ENCODE data around the gene TMPRSS12. TPM values are rescaled to one million over a fixed set of nuclear protein-coding genes. Genes with fewer than 3 reads are reported as not detected.
A peak's percentile ranks its signal among the peaks of the same experiment; 100 is the strongest.
"Not testable (repeated sequence)": the region's sequence is repeated elsewhere in the genome, so short reads cannot be mapped to it uniquely, and the experiment has no call there.

Gene TMPRSS12, protein sequence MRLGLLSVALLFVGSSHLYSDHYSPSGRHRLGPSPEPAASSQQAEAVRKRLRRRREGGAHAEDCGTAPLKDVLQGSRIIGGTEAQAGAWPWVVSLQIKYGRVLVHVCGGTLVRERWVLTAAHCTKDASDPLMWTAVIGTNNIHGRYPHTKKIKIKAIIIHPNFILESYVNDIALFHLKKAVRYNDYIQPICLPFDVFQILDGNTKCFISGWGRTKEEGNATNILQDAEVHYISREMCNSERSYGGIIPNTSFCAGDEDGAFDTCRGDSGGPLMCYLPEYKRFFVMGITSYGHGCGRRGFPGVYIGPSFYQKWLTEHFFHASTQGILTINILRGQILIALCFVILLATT
- total RNA-seq (2014; rRNA removed; shearing (Covaris generic)): not detected in 2 replicates
- polyA plus RNA-seq (2014; cell fraction: nucleus; rRNA removed): not detected in 2 replicates

DNA sequence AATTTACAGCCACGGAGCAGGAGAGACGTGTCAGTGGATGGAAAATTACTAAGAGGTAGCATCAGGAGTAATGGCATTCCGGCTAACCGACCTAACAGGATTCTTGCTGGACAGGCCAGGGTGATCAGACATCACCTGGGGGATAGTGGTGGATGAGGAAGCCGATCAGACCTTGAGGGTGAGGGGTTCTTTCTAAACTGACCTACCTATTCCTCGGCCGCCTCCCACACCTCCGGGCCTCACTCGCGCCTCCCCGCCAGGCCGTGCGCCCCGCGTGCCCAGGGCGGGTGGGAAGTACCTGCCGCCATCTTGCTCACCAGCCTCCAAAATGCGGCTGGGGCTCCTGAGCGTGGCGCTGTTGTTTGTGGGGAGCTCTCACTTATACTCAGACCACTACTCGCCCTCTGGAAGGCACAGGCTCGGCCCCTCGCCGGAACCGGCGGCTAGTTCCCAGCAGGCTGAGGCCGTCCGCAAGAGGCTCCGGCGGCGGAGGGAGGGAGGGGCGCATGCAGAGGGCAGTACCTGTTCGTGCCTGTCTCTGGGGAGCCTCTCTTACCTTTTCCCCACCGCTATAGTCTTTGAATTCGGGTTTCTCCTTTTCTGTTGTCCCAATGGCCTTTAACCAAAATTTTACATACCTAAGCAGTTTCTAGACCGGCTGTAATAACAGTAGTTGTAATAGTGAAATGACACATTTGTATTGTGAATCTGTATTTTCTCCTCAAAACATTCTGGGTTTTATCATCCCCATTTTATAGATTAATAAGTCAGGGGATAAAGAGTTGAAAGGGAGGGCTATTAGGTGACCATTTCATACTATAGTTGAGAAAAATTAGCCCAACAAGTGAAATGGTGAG, at the start of gene TMPRSS12:
TMPRSS12 (plus strand) TSS at position 290 of the 857 bp plus-strand sequence; CDS start at position 329, 39 bp downstream.
- DNase-seq (ENCODE audit: extremely low read depth, low read depth): no peak

DNA sequence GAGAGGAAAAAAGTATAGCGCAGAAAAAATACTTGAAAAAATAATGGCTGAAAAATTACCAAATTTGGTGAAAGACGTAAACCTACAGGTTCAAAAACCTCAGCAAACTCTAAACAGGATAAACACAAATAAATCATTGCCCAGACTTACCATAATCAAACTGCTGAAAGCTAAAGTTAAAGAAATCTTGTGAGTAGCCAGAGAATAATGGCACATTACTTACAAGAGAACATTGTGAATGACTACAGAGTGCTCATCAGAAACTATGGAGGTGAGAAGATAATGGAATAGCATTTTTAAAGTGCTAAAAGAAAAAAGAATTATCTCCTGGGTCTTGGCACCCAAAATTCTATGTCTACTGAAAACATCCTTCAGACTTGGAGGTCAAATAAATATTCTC, 42.8 kb upstream of the TMPRSS12 start:
- no peak for DNase-seq (ENCODE audit: extremely low read depth, low read depth)

DNA sequence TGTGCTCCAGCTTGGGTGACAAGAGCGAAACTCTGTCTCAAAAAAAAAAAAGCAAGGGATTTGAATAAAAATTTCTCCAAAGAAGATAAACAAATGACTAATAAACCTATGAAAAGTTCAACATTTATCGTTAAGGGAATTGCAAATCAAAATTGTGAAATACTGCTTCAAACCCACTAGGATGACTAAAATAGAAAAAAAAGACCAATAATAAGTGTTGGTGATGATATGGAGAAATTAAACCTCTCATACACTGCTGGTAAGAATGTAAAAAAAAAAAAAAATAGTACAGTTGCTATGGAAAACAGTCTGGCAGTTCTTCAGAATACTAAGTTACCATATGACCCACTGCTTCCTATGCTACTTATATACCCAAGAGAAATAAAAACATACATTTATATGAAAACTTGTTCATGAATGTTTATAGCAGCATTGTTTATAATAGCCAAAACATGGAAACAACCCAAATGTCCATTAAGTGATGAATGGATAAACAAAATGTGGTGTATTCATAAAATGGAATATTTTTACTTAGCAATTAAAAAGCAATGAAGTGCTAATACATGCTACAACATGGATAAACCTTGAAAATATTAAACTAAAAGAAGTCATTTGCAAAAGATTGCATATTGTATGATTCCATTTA, 39.4 kb upstream of the TMPRSS12 start:
- no peak for DNase-seq (ENCODE audit: extremely low read depth, low read depth)

DNA sequence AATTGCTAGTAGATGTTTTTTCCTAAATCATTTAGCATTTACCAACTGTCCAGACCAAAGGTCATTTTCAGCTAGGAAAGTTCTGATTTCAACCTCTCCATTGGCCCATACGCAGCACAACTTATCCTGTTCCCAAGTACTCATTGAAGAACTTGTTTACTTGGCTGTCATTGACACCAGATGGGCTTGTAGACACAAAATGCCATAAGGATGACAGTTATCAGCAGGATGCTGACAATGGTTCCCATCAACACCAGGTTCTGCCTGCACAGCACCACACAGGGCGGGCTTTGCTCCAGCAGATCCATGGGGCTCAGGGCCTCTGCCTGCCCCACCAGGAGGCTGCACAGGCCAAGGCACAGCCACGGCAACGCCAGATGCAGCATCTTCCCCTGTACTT, 36.5 kb upstream of the TMPRSS12 start:
- DNase-seq (ENCODE audit: extremely low read depth, low read depth): no peak

DNA sequence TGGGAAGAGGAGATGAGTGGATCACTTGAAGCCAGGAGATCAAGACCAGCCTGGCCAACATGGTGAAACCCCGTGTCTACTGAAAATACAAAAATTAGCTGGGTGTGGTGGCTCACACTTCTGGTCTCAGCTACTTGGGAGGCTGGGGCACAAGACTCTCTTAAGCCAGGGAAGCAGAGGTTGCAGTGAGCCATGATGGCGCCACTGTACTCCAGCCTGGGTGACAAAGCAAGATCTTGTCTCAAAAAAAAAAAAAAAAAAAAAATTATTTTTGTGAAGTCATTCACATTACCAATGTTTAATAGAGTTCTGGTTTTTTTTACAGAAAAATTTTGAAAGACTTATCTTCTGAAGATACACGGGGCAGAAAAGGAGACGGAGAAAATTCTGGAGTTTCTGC, 33.6 kb upstream of the TMPRSS12 start:
- not testable (repeated sequence) for DNase-seq (ENCODE audit: extremely low read depth, low read depth)

DNA sequence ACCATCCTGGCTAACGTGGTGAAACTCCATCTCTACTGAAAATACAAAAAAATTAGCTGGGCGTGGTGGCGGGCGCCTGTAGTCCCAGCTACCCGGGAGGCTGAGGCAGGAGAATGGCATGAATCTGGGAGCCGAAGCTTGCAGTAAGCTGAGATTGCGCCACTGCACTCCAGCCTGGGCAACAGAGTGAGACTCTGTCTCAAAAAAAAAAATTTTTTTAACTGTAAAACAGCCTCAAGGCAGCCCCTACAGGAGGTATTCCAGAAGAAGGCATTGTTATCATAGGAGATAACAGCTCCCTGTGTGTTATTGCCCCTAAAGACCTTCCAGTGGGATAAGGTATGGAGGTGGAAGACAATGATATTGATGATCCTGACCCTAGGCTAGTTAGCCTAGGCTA, 27.8 kb upstream of the TMPRSS12 start:
- not testable (repeated sequence) for DNase-seq (ENCODE audit: extremely low read depth, low read depth)

DNA sequence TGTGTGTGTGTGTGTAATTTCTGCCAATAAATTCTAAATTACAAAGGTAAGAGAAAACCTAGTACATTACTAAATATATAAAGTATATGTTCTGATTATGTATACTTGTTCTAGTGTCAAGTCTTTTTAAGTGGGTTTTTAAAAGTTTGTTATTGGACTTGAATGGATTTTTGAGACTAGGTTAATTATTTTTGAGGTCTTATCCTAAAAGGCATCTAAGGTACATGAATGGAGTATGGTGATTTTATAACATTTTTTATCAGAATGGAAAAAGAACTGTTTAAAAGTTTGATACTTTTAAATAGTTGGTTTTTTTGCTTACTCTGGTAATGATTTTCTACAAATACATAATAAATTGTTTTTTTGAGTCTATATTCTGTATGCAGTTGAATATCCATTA, 22.5 kb upstream of the TMPRSS12 start:
- DNase-seq (ENCODE audit: extremely low read depth, low read depth): no peak

DNA sequence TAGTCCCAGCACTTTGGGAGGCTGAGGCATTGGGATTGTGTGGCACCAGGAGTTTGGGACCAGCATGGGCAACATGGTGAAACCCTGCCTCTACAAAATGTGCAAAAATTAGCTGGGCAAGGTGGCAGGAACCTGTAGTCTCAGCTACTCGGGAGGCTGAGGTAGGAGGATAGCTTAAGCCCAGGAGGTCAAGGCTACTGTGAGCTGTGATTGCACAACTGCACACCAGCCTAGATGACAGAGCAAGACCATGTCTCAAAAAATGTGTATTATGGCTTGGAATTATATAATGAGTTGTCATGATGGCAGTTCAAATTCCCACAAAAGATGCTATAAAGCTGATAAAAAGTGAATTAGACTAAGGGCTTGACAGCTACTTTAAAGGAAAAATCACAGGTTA, 20.6 kb upstream of the TMPRSS12 start:
- DNase-seq (ENCODE audit: extremely low read depth, low read depth): no peak

DNA sequence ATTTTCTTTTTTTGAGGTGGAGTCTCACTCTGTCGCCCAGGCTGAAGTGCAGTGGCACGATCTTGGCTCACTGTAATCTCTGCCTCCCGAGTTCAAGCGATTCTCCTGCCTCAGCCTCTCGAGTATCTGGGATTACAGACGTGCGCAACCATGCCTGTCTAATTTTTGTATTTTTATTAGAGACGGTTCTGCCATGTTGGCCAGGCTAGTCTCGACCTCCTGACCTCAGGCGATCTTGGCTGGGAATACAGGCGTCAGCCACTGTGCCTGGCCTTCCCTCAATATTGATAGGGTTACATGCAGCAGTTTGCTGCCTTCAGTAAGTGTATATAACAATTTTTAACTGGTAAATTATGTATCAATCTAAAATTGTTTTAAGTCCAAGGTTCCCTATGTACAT, 19.0 kb upstream of the TMPRSS12 start:
- DNase-seq (ENCODE audit: extremely low read depth, low read depth): not testable (repeated sequence)

DNA sequence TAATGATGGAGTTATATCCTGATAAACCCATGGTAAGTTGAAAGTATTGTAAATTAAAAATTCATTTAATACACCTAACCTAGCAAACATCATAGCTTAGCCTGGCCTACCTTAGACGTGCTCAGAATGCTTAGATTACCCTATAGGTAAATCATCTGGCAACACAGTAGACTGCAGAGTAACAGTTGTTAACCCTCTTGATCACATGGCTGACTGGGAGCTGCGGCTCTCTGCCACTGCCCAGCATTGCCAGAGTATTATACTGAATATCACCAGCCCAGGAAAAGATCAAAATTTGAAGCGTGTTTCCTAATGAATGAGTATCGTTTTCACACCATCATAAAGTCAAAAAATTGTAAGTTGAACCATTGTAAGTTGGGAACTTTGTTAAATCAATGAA, 17.8 kb upstream of the TMPRSS12 start:
- no peak for DNase-seq (ENCODE audit: extremely low read depth, low read depth)

DNA sequence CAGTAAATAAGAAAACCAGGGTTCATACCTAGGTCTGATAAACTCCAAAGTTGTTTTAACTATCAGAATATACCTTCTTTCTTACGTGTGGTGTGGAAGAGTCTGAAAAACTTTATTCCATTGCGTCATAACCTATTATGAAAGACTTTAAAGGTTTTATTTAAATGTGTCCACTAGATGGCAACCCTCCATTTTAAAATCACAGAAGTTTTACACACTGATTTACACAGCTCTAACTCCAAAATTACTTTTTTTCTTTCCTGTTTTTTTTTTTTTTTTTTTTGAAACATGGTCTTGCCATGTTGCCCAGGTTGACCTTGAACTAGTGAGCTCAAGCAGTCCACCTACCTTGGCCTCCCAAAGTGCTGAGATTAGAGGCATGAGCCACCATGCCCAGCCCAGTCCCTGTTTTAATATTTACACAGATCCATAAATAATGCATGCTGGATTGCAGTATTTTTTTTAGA, 17.3 kb upstream of the TMPRSS12 start:
- DNase-seq (ENCODE audit: extremely low read depth, low read depth): peak; percentile 61

DNA sequence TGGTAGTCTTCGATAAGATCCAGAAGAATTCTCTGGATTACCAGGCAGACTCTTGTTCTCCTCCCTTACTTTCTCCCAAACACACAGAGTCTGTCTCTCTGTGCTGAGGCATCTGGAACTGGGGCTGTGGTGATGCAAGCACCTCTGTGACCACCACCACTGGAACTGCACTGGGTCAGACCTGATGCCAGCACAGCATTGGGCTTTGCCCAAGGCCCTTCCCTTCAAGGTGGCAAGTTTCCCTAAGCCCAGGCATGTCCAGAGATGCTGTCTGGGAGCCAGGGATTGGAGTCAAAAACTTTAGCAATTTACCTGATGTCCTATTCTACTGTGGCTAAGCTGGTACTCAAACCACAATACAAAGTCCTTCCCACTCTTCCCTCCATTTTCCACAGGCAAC, 14.6 kb upstream of the TMPRSS12 start:
- no peak for DNase-seq (ENCODE audit: extremely low read depth, low read depth)

DNA sequence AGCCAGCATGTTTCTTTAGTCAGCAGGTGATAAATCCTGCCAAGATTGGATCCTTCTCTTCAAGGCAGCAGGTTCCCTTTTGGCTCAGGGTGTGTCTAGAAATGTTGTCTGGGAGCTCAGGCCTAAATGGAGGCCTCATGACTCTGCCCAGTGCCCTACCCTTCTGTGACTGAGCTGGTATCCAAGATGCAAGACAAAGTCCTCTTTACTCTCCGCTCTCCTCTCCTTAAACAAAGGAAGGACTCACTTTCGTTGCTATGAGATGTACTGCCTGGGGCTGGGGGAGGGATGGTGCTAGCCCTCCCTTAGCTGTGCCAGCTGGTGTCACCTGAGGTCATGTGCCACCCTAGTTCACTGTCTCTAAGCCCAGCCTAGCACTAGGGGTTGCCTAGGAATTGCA, 13.8 kb upstream of the TMPRSS12 start:
- DNase-seq (ENCODE audit: extremely low read depth, low read depth): no peak

DNA sequence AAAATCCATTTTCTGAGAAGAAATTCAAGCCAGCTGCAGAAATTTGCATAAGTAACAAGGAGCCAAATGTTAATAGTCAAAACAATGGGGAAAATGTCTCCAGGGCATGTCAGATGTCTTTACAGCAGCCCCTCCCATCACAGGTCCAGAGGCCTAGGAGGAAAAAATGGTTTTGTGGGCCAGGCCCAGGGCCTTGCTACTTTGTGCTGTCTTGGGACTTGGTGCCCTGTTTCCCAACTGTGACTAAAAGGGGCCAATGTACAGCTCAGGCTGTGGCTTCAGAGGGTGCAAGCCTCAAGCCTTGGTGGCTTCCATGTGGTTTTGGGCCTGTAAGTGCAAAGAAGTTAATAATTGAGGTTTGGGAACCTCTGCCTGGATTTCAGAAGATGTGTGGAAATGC, 8.9 kb upstream of the TMPRSS12 start:
- not testable (repeated sequence) for DNase-seq (ENCODE audit: extremely low read depth, low read depth)

DNA sequence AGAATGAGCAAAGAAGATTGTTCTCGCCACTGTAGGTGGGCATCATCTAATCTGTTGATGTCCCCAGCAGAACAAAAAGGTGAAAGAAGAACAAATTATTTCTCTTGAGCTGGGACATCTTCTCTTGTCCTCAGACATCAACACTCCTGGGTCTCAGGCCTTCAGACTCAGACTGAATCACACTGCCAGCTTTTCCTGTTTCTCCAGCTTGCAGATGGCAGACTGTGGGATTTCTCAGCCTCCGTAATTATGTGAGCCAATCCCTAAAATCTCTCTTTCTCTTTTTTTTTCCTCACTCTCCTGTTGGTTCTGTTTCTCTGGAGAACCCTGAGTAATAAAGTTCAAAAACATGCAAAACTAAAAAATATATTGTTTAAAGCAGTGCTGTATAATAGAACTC, 3.7 kb upstream of the TMPRSS12 start:
- DNase-seq (ENCODE audit: extremely low read depth, low read depth): no peak

DNA sequence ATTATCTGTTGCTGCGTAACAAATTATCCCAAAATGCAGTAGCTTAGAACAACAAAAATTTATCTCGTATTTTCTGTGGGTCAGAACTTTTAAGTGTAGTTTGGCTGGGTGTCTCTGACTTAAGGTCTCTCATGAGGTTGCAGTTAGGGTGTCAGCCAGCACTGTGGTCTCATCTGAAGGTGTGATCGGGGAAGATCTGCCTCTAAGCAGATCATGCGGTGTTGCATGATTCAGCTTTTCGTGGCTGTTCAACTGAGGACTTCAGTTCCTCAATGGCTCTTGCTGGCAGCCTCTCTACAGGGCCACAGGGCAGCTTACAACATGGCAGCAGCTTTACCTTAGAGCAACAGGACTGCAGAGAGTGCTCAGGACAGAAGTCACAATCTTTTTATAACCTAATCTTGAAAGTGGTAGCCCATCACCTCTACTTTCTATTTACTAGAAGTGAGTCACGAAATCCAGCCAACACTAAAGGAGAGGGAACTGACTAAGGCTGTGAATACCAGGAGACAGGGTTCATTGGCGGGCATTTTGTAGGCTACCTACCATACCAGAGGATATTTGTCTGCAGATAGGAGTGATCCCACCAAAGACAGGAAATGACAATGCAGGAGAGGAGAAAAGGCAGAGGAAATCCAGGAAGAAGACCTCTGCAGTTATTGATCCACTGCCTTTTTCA, 1.8 kb upstream of the TMPRSS12 start:
- no peak for DNase-seq (ENCODE audit: extremely low read depth, low read depth)

DNA sequence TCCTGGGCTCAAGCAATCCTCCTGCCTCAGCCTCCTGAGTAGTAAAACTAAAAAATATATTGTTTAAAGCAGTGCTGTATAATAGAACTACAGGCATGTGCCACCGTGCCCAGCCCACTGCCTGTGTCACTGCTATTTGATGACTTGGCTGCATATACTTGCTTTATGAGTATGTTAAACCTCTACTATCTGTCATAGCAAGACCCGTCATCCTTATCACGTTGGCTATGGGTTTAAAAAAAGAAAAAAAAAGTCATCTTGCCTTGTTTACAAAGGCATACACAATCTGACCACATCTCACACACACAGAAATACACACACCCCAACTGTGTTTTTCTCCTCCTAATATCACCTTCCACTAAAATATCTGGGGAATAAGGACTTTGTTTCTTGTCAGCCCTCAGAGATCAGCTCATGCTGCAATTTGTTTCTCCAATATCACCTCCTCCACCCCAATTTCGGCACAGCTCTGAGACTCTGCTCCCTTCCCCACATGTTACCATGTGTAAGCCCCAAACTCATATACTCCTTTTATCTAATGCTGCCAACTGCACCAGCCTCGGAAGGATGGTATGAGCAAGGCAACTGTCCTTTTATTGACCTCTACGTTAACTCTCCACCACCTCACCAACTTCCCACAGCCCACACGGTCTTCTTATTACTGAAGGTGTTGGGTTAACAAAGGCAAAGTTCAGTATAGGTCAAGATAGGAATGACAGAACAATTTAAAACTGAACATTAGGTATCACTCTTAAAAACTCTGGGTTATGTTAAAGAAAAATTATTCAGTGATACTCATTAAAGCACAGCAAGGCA, 802 bp upstream of the TMPRSS12 start:
- DNase-seq (ENCODE audit: extremely low read depth, low read depth): no peak

DNA sequence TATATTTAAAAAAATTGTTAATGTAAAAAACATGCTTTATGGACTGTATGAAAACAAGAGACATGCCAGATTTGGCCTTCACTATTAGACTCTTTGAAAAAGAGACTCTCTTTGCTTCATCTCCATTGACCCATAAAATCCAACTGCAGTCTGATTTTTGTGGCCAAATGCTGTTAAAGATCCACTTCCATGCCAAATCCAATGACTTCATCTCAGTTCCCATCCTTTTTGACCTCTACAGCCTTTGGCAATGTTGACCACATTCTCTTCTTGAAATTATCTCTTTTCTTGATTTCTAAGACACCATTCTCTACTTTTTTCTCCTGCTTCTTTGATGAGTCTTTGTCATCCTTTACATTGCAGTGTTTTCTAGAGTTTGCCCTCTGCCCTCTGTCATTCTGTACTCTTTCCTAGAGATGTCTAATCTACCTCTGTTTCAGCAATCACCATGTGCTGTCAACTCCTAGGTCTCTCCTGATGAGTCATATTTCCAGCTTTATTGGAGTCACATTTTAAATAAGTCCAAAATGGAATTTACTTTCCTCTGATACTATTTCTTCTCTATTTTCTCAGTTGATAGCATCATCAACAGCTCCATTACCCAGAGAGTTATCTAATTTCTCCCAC, 2.4 kb downstream of the TMPRSS12 start:
- DNase-seq (ENCODE audit: extremely low read depth, low read depth): no peak

DNA sequence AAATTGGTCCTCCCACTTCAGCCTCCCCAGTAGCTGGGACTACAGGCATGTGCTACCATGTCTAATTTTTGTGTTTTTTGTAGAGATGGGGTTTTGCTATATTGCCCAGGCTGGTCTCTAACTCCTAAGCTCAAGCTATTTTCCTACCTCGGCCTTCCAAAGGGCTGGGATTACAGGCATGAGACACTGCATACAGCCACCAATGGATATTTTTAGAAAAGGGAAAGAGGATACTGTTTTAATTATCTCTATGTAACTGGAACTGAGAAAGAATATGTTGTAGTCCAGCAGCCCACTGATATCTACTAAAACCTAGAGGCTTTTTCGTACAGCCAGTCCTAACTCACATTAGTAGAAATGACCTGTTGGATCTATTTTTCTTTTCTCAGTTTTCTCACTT, 6.2 kb downstream of the TMPRSS12 start:
- DNase-seq (ENCODE audit: extremely low read depth, low read depth): no peak

Data from NCI-H460 (cell line).